D341Med (cell line): Measurements from ENCODE around the gene IFITM10.
"Not testable (repeated sequence)": the region's sequence is repeated elsewhere in the genome, so short reads cannot be mapped to it uniquely, and the experiment has no call there.

Experiments
- DNase-seq: peaks from one replicate; pipeline ENCODE4 v3.0.0; 2012; ENCODE audit warnings: low spot score

IFITM10 gene

GRCh38 chr11:1778141-1778911, 27.9 kb upstream of the IFITM10 start:
- no peak for DNase-seq

- no peak for DNase-seq
These were observed 27.3 kb upstream of the IFITM10 start for GRCh38 chr11:1777737-1778136.

GRCh38 chr11:1776944-1777715, 26.7 kb upstream of the IFITM10 start:
- no peak for DNase-seq

GRCh38 chr11:1776331-1776851, 26.0 kb upstream of the IFITM10 start:
- DNase-seq = no peak

GRCh38 chr11:1774886-1775285, 24.5 kb upstream of the IFITM10 start:
- DNase-seq = no peak

GRCh38 chr11:1773994-1774550, 23.7 kb upstream of the IFITM10 start:
- DNase-seq = no peak

- no peak for DNase-seq
These were observed 23.0 kb upstream of the IFITM10 start for GRCh38 chr11:1773131-1773993.

GRCh38 chr11:1772270-1773130, 22.1 kb upstream of the IFITM10 start:
- no peak for DNase-seq

GRCh38 chr11:1771700-1772099, 21.3 kb upstream of the IFITM10 start:
- no peak for DNase-seq

GRCh38 chr11:1771273-1771672, 20.9 kb upstream of the IFITM10 start:
- no peak for DNase-seq

GRCh38 chr11:1770528-1770927, 20.1 kb upstream of the IFITM10 start:
- DNase-seq = no peak

GRCh38 chr11:1770061-1770460, 19.7 kb upstream of the IFITM10 start:
- DNase-seq = no peak

- not testable (repeated sequence) for DNase-seq
These were observed 19.0 kb upstream of the IFITM10 start for GRCh38 chr11:1769304-1769936.

GRCh38 chr11:1768141-1768469, 17.7 kb upstream of the IFITM10 start:
- no peak for DNase-seq

- no peak for DNase-seq
These were observed 17.2 kb upstream of the IFITM10 start for GRCh38 chr11:1767399-1768140.

- DNase-seq = no peak
These were observed 16.5 kb upstream of the IFITM10 start for GRCh38 chr11:1766719-1767398.

GRCh38 chr11:1765871-1766718, 15.7 kb upstream of the IFITM10 start:
- no peak for DNase-seq
